ENCODE results near the gene NFYB. TPM values are rescaled to one million over a fixed set of nuclear protein-coding genes. Genes with fewer than 3 reads are reported as not detected.
A peak's percentile ranks its signal among the peaks of the same experiment; 100 is the strongest.

Gene NFYB
- total RNA-seq, 1 experiment from 2014 or later, result 31.5 TPM

GRCh38 chr12:104167519-104168458, 29.8 kb upstream of the NFYB start:
- no peak for DNase-seq (ENCODE audit: low read depth, low spot score)
- H3K27ac ChIP-seq (ENCODE audit: low read length), result no peak overlapping the region
- H3K27me3 ChIP-seq (ENCODE audit: control insufficient read depth, insufficient read depth, low read length), result no peaks in the 10 kb centered on the region
- in situ Hi-C loops (cut with HindIII; ENCODE audit: low pct_unique_long_range_greater_than_20kb, low sequenced_read_pairs) (no loop called here), intact Hi-C loops (cut with micrococcal nuclease; ENCODE audit: unreplicated experiment) (no loop called here)
- ChIA-PET CTCF (no interaction called here), POLR2A (no interaction called here)
- no TSS peak for BruUV-seq (replicated peaks)
- no peak for ATAC-seq
- no peaks in the 10 kb centered on the region for H3K9me3 ChIP-seq (ENCODE audit: control insufficient read depth, insufficient read depth, low read depth, low read length)
- no peak overlapping the region for H3K4me3 ChIP-seq (ENCODE audit: low read depth in 2 of 2, low read length in 2 of 2)
- no peaks in the 10 kb centered on the region for H3K36me3 ChIP-seq (ENCODE audit: control insufficient read depth, insufficient read depth, low read length)
- no peak for TF ChIP-seq REST (IDR thresholded peaks at IDR 0.05; ENCODE audit: insufficient read depth in 1 of 2, low read depth in 2 of 2, low read length in 1 of 2)
- no peaks in the 10 kb centered on the region for H3K4me1 ChIP-seq (ENCODE audit: control insufficient read depth, insufficient read depth, low read length)

GRCh38 chr12:104166465-104166864, 28.5 kb upstream of the NFYB start:
- intact Hi-C loops (cut with micrococcal nuclease; ENCODE audit: unreplicated experiment) (no loop called here), in situ Hi-C loops (cut with HindIII; ENCODE audit: low pct_unique_long_range_greater_than_20kb, low sequenced_read_pairs) (no loop called here)
- H3K36me3 ChIP-seq (ENCODE audit: control insufficient read depth, insufficient read depth, low read length), result no peaks in the 10 kb centered on the region
- CTCF ChIA-PET, result no interaction called here
- TF ChIP-seq REST (IDR thresholded peaks at IDR 0.05; ENCODE audit: insufficient read depth in 1 of 2, low read depth in 2 of 2, low read length in 1 of 2) (no peak), SIN3A (IDR thresholded peaks at IDR 0.05; ENCODE audit: borderline replicate concordance, insufficient read depth, low read depth, low read length) (no peak), POLR2AphosphoS5 (IDR thresholded peaks at IDR 0.05; ENCODE audit: low read depth, low read length) (no peak), TCF7L2 (IDR thresholded peaks at IDR 0.05; ENCODE audit: low read depth, low read length) (no peak), CTCF (IDR thresholded peaks at IDR 0.05) (no peak)
- H3K27ac ChIP-seq (ENCODE audit: low read length), result no peak overlapping the region
- POLR2A ChIA-PET, result no interaction called here
- H3K27me3 ChIP-seq (ENCODE audit: control insufficient read depth, insufficient read depth, low read length), result no peaks in the 10 kb centered on the region
- DNase-seq (ENCODE audit: low read depth, low spot score), result no peak
- ATAC-seq, result 0 out of 2 replicates have a peak, but pooled peaks have one; percentile 42
- no peak overlapping the region for H3K4me3 ChIP-seq (ENCODE audit: low read depth in 2 of 2, low read length in 2 of 2)
- BruUV-seq (replicated peaks), result no TSS peak
- no peaks in the 10 kb centered on the region for H3K9me3 ChIP-seq (ENCODE audit: control insufficient read depth, insufficient read depth, low read depth, low read length)
- H3K4me1 ChIP-seq (ENCODE audit: control insufficient read depth, insufficient read depth, low read length), result no peaks in the 10 kb centered on the region

All from Panc1 (cell line).